MV-4-11 (cell line): ENCODE results near the gene DIP2C.
"Not testable (repeated sequence)": the region's sequence is repeated elsewhere in the genome, so short reads cannot be mapped to it uniquely, and the experiment has no call there.

ENCODE experiments used
- DNase-seq: peaks from one replicate; lab custom pipeline; 2025; lab: John Stamatoyannopoulos, UW

The DIP2C gene

DNA sequence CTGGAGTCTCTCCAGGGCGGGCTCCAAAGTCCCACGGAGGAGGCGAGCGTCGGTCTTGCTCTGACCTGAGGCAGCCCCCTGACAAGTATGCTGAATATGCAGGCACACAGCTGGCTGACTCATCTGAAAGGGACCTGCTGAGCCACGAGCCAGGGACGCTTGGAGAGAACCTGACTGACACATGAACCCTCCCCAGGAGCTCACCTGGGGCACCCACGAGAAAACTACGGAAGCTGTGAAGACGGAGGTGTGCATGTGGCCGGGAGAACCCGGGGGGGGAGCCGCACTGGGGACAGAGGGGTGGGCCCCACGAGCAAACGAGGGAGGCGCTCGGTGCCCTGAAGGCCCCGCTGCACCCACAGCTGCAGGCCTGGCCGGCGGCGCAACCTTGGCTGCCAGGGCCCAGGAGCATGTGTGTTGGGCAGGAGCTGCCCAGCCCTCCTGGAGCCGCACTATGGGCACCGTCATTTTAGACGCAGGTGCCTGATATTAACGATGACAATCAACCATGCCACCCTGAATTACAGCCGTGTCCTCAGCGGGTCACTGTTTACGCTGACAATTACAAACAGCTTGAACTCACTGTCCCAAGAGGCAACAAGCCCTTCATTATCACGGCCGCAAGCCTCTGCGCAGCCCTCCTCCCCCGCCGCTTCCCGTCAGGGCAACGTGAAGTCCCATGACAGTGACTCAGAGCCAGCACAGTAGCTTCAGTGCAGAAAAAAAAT, 64.7 kb downstream of the DIP2C start:
- DNase-seq, result no peak

DNA sequence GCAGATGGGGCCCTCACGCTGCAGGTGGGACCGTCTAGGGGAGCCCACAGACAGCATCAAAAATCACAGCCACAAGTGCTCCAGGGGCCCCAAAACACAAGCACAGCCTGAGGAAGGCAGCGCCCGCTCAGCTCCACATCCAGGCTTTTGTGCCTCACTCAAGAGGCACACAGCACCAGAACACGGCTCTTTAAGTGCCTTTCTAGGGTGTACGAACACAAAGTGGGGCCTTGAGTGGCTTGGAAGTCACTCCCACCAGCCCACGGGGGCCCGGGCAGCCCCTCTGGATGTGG, 65.2 kb downstream of the DIP2C start:
- no peak for DNase-seq

DNA sequence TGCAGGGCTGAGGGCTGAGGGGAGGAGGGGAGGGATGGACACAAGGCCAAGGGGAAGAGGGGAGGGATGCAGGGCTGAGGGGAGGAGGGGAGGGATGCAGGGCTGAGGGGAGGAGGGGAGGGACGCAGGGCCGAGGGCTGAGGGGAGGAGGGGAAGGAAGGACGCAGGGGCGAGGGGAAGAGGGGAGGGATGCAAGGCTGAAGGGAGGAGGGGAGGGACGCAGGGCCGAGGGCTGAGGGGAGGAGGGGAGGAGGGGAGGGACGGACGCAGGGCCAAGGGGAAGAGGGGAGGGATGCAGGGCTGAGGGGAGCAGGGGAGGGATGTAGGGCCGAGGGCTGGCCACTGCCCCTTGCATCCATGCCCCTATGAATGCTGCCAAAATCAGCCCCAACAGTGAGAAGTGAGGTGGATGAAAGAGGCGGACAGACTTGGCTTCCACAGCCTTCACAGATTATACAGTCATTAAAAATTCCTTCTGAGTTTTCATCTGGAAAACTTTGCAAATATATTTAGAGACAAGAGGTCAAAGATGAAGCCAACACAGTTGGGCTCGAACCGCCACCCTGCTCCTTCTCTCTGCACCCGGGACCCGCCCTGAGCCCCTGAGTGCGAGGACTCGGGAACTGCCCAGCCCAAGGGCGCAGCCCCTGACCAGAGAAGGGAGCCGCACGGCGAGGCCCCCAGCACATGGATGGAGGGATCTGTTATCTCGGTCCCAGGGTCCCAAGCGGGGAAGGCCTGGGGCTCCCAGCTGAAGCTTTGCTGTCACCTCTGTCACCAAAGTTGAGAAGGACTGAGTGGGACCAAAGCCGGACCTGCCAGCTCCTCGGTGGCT, 65.8 kb downstream of the DIP2C start:
- DNase-seq, result no peak

DNA sequence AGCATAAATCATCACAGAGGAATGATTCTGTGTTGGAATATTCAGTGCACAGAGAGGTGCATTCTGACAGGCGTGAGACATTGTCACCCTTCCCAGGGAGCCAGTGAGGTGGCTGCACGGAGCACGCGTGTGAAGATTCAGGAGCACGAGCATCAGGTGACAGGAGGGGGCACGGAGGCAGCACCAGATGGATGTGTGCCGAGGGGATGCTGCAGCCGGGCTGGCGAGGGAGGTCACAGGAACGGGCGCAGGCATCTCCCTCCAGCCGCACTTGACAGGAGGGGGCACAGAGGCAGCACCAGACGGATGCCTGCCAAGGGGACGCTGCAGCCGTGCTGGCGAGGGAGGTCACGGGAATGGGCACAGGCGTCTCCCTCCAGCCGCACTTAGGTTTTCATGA, 66.5 kb downstream of the DIP2C start:
- no peak for DNase-seq

DNA sequence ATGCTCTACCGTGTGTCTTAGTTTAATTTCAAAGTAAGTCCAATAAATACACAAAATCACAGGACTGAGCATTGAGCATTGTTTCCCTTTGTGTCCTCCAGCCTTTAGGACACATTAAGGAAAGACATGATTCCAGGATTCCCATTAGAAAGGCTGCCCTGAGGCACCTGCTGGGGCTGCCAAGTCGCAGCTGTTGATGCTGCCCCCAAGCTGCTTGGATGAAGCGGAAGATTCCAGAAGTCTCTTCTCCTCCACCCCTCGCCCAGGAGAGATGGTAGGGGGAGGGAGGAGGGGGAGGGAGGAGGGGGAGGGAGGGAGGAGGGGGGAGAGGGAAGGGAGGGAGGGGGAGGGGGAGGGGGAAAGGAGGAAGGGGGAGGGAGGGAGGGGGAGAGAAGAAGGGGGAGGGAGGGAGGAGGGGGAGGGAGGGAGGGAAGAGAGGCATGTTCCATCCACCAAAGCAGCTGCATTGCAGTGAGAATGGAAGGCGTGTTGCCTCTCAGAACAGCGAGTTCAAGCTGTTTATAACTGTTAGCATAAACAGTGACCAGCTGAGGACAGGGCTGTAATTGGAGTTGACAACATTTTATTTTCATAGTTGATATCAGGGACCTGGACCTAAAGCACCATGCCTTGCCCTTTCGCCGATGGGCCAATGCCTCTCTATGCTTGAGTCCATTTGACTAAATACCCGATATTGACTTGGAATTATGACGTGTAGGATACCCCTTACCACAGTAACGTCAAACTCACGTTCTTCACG, 67.3 kb downstream of the DIP2C start:
- no peak for DNase-seq

DNA sequence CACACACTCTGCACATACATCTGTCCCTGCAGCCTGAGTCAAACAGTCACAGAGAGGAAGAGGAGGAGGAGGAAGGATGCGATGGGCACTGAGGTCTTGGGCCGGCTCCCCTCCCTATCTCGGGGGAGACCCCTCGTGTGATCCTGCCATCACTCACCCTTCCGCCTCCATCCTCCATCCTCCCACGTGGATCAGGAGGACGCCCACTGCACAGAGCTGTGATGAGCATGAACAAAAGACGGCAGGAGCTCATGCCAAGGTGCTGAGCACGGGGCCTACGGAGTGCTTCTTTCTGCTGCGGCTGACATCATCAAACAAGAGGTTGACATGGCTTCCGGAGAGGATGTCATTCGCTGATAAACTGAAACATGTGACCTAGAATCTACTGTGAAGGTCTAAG, 68.0 kb downstream of the DIP2C start:
- no peak for DNase-seq

DNA sequence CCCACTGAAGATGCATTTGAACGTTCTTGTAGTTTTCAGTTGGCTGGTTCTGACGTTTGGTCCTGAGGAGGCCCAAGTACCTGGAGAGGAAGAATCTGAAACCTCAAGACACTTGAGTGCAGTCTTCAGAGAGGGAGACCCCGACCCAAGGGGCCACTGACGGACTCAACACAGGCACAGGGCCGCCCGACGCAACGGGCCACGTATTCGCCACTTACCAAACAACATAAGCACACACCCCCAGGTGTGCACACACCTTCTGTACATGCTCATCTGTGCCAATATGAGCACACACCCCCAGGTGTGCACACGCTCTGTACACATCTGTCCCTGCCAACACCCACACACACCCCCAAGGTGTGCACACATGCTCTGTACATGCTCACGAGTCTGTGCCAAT, 68.5 kb downstream of the DIP2C start:
- no peak for DNase-seq

DNA sequence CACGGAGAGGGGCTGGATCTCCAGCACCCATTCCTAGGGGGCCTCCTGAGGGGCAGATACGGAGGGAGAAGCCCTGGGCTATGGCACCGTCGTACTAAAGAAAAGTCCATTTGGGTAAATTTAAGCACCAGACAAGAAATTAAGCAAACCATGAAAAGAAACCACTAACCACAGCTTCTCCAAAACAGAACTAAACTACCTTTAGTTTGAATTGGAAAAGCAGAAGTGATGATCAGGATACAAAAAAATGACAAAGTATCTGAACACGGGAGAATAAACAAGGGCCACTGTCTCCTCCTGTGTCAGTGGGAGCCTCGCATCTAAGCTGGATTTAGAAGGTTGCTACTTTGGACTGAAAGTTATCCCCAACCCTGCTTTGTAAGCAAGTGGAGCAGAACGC, 69.1 kb downstream of the DIP2C start:
- peak; percentile 80 for DNase-seq

DNA sequence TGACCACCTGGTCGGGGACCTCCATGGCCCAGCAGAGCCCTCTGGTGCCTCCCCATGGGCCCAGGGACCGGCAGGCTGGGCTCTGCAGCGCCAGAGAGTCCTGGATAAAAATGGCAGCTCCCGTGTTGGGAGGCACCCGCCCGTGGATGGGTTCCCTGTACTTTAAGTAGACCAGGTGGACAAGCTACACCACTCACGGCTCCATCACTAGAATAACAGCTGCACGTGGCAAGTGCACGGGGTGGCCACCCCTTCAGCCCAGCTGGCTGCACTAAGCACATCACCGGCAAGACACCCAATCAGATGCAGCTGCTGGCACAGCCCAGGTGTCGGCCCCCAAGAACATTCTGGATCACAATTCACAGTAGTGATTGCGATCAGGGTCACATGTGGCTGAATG, 69.8 kb downstream of the DIP2C start:
- DNase-seq, result no peak

DNA sequence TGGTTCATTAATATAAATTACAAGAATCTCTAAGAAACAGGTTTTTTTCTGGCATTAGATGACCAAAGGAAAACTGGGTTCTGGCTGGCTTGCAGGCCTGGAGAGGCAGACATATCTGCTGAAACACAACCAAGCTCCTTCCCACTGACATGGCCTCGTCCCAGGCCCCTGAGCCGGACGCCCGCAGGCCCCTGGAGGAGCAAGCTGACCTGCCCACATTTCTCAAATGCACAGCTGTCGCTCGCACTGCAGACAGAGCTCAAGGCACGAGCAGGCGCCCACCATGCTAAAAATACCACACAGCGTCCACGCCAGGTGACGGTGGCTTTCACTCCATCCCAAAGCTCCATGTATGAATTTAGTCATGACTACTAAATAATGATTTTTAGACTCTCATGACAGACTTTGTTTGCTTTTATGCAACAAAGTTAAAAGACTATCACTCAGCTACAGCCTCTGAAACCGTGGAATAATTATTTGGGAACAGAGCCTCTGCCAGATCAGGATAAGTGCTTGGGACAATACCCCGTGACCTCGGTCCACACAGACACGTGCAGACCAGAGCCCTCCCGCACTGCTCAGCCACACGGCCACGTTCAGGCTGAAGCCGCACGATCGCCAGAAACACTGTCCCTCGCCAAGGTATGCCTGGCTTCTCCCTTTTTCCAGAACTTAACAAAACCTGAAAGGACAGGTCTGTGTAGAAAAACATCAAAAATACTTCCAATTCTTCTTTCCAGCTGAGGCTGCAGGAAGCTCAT, 71.1 kb downstream of the DIP2C start:
- DNase-seq, result no peak

DNA sequence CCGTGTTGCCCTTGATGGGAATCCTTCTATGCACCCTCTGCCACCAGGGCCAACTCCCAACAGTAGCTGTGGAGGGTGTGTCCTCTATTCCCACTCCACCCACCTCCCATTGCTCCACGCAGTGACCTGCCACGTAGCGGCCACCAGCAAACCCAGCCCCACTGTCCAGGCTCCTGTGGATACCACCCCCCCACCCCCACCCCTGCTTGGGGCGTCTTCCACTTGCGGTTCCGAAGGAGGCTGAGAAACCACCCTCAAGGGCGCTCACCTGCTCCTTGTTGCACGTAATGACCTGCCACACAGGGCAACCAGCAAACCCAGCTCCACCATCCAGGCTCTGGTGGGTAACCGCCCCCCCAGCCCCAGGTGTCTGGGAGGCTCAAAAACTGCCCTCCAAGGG, 72.0 kb downstream of the DIP2C start:
- DNase-seq, result no peak

DNA sequence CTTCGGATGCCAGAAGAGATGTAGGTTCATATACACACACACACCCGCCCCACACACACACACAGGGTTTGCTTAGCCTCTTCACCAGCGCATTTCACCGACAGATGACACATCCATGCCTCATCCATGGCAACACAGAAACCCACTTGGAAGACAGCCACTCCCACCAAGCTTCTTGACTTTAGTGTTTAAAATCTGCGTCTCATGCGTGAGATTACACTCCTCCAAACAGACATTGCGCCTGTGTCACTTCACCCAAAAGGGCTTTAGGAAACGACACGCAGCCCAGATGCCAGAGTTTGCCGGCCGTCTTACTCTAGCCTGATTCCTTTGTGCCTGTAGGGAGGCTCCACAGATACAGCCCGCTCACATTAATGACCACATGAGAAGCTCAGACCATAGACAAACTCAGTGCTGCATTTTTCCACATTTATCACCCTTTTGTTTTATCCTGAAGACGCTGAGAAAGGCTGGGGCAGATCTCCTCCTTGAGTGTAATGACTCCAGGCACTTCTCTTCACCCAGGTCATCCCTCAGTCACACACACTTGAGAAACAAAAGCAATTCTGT, 73.8 kb downstream of the DIP2C start:
- DNase-seq, result no peak

DNA sequence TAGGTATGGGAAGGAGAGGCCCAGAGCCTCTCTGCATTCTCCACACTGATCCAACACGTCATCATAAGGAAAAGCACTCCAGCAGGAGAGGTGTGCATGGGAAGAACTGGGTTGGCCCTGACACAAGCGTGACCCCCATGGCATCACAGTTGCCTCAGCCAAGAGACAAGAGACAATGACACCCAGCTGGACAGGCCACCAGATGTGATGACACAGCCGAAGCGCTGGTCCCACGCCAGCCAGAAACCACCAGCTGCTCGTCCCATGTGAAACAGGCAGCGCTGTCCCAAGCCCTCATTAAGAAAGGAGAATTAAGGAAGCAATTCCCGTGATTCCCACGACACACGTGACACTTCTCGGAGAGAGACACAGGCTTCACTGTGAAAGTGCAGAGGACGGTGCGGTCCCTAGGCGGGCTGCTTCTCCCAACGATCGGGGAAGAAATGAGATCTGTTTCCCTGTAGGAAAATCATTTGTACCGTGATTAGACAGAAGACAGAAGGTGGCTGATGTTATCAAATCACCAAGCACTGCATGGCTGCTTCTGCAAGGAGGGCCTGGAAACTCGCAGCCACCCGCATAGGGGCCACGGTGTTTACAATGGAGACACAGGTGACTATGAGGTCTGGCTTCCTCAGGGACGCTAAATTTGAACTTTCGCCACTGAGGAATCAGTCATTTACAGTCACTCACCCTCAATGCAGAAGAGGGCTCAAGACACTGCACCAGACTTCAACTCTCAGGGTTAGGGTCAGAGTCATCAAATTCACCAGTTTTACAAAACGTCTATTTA, 74.5 kb downstream of the DIP2C start:
- no peak for DNase-seq

DNA sequence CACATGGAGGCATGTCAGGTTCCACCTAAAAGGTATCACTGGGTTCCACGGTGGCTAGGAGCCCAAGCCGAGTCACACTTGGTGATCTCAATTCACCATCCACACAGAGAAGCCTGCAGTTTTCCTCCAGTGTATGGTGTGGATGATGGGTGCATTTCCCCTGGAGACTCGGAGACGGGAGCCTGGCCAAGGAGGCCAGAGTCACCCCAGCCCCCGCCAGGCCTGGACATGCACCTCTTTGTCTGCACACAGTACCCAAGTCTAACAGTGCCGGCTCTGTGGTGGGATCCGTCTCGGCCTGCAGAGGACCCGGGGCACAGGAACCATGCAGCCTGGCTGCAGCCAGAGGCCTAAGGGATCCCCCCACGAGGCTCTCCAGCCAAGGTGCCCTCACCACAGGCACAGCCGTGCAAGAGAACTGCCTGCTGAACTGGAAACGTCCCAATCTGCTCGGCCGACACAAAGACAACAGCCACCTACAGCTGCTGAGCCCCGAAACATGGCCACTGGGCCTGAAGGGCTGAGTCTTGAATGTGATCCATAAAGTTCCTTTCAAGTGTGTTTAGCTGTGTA, 75.2 kb downstream of the DIP2C start:
- DNase-seq, result no peak

DNA sequence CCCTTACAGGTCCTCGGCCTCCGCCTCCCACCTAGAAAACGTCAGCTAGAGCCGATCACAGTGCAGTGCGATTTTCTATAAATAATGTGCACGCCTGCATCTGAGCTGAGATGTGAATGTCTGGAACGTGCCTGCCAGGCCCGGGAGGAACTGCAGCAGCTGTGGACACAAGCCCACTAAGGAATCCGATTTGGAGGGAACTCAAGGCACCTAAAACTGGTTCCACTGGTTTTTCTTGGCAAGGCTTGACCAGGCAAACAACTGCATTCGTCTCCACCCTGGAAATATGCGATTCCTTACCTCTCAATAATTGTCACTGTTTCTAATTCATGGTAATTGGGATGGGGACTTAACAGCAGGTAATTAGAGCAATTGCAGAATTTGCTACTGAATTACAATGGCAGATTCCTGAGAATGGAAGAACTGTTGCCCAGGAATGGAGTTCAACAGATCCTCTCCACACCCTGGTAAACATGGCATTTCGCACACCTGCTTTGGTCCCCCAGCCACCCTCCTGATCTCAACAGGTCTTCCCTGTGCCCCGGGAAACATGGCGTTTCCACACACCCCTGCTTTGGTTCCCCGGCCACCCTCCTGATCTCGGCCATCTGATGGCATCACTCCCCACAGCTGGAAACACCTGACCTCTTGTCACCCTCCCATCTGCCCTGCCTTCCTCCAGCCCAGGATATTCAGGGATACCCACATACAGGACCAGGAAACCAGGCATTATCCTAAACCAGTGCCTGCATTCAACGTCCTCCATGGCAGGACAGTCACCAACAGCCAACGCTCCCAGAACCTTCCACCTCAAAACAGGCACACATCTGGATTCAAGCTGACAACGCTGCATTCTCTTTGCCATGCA, 76.0 kb downstream of the DIP2C start:
- DNase-seq, result no peak

DNA sequence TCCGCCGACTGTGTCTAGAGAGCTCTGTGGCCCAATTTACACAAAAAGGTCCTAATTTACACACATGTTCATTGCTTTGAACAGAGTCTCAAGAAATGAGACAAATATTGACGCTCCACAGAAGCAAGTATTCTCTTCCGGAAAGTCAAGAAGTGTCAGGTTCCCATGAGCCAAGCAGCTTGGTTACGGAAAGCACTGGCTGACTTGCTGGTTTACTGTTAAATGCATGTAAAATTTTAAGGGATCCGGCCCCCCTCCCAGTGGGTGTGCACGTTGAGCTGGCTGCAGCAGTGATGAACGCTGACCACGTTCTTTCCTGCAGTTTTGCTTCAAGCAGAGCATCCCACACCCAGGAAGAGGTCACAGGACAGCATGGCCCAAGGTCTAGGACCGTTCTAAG, 76.8 kb downstream of the DIP2C start:
- no peak for DNase-seq

DNA sequence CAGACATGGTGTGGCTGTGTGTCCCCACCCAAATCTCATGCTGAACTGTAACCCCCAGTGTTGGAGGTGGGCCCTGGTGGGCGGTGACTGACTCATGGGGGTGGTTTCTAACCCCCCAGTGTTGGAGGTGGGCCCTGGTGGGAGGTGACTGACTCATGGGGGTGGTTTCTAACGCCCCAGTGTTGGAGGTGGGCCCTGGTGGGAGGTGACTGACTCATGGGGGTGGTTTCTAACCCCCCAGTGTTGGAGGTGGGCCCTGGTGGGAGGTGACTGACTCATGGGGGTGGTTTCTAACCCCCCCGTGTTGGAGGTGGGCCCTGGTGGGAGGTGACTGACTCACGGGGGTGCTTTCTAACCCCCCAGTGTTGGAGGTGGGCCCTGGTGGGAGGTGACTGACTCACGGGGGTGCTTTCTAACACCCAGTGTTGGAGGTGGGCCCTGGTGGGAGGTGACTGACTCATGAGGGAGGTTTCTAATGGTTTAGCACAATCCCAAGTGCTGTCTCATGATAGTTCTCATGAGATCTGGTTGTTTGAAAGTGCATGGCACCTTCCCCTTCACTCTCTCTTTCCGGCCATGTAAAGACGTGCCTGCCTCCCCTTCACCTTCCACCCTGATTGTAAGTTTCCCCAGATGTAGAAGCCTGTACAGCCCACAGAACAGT, 78.7 kb downstream of the DIP2C start:
- not testable (repeated sequence) for DNase-seq

DNA sequence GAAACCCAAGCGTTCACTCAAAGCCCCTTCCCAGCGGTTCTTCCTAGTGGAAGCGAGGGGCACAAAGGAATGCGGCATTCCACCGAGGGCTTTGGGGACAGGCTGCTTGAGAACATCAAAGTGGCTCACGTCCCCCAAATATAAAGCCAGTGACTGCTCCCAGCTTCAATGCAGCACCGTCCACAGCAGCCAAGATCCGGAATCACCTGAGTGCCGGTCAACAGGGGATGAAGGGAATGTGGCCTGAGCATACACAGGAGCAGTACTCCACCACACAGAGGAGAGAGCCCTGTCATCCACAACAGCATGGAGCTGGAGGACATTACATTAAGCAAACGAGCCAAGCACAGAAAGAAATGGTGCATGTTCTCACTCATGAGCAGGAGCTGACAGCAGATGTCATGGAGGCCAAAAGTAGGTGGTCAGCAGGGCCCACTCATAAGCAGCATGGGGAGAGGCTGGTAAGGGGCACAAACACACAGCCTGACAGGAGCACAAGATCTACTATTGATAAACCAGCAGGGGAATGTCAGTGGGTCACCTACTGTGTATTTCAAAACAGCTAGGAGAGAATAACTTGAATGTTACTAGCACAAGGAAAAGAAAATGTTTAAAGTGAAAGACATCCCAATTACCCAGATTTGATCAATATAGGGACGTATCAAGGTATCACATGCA, 79.5 kb downstream of the DIP2C start:
- DNase-seq, result no peak

DNA sequence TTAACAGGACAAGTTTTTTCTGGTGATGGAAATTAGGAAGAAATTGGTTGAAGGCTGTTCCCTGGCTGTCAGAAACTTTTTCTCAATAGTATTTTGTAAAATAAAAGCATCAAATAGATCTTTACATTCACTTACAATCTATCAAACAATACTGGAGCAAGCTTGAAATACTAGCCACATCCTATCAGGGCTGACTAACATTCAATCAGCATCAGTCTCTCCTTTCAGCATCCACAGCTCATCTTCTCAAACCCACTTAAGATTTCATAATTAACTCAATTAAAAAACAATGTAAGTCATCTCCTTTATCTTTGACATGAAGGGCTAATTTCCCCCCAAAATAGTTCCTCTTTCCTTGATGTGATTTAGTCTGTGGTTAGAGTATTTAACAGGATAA, 80.2 kb downstream of the DIP2C start:
- DNase-seq, result no peak
